NOMO-1 (cell line): ENCODE measurements around the gene GPC6.

Experiments used
- DNase-seq, 2 experiments: peaks; one replicate each; lab custom pipeline; 2025; ENCODE audit not compliant: unreplicated experiment in 2 of 2; lab: John Stamatoyannopoulos, UW

The GPC6 gene

GRCh38 chr13:93987458-93987857, 760.9 kb downstream of the GPC6 start:
- DNase-seq: no peak

DNA sequence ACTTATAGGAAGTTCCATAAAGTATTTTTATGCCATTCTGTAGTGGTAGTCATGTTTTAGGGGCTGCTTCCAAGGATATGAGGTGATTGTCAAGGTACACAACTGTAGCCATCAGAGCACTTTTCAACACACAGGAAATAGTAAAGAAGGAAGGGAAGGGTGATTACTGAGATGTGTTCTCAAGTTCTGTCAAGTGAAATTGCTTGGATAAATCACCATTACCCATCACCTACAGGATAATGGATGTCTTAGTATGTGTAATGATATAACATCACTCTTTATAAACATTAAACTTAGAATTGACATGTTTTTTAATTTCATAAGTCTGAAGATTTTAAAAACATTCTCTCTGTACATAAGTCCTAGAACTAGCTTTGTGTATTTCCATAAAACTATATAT, 765.0 kb downstream of the GPC6 start:
- no peak for DNase-seq

GRCh38 chr13:93996481-93996880, 769.9 kb downstream of the GPC6 start:
- DNase-seq: no peak

GRCh38 chr13:94006296-94006695, 779.7 kb downstream of the GPC6 start:
- DNase-seq: no peak

DNA sequence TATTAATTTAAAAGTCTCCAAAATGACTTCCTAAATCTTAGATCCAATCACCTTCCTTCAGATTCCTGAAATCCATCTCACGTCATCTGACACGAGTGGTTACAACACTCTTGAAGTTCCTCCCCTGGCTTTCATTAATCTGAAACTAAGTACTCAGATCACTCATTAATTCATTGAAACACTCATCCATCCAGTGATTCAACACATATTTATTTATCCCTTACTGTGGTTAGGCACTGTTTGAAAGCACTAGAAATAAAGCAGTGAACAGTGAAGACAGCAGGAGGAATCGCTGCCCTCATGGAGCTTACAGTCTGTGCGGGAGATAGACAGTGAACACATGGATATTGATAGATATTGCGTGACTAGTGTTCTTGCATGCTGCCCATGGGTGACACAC, 780.5 kb downstream of the GPC6 start:
- DNase-seq: no peak

DNA sequence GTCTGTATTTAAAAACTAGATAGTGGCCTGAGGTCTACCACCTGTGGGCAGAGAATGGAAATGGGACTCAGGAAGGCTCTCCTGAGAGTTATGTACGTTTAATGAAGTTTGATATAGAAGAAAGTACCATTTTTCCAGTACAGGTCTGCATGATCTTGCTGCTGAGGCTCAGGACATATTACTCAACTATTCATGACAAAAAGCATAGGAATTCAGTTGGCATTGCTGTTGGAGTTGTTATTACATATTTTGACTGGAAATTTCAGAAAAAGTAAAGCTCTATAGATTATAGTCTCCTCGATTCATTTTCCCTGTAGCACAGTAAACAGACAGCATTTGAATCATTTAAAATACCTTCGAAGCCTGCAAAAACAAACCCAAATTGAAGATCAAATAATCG, 783.1 kb downstream of the GPC6 start:
- no peak for DNase-seq

GRCh38 chr13:94014461-94014860, 787.9 kb downstream of the GPC6 start:
- DNase-seq: no peak

DNA sequence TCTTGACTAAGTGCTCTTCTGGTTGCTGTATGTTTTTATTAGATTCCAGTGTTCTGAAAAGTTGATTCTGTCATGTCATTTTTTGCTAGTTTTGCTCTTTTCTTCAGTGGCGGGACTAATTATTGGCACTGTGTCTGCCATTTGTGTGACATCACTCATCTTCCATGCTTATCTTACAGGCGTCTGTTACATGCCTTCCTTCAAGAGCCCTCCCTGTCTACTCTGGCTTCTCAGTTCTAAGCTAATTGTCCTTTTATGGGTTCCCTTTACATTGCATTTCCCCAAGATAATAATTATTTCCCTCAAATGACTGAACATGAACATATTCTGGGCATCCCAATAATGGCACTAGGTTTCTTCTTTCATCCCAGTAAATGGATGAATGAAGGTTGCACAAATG, 793.8 kb downstream of the GPC6 start:
- no peak for DNase-seq

GRCh38 chr13:94020833-94021232, 794.2 kb downstream of the GPC6 start:
- no peak for DNase-seq

GRCh38 chr13:94028234-94028633, 801.6 kb downstream of the GPC6 start:
- DNase-seq: no peak

DNA sequence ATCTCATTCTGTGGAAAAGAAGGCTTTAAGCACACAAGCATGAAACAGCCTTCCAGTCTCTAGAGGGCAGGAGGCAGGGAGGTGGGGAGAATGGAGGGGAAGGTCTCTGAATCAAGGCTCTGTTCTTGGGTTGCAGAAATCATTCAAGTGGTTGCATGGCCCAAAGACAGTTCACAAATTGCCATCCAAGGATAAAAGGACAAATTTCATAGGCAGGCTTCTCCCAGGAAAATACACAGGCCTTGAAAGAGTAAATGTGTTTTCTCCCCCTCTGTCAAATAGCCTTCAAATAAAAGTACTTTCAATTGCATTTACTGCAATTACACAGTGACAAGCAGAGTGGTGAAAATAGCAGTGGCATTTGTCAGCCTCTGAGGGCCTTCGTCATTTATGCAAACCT, 802.0 kb downstream of the GPC6 start:
- no peak for DNase-seq

GRCh38 chr13:94030415-94031119, 804.0 kb downstream of the GPC6 start:
- no peak for DNase-seq

- no peak for DNase-seq
Observed at GRCh38 chr13:94031609-94032008, 805.0 kb downstream of the GPC6 start.

GRCh38 chr13:94033098-94033497, 806.5 kb downstream of the GPC6 start:
- no peak for DNase-seq

DNA sequence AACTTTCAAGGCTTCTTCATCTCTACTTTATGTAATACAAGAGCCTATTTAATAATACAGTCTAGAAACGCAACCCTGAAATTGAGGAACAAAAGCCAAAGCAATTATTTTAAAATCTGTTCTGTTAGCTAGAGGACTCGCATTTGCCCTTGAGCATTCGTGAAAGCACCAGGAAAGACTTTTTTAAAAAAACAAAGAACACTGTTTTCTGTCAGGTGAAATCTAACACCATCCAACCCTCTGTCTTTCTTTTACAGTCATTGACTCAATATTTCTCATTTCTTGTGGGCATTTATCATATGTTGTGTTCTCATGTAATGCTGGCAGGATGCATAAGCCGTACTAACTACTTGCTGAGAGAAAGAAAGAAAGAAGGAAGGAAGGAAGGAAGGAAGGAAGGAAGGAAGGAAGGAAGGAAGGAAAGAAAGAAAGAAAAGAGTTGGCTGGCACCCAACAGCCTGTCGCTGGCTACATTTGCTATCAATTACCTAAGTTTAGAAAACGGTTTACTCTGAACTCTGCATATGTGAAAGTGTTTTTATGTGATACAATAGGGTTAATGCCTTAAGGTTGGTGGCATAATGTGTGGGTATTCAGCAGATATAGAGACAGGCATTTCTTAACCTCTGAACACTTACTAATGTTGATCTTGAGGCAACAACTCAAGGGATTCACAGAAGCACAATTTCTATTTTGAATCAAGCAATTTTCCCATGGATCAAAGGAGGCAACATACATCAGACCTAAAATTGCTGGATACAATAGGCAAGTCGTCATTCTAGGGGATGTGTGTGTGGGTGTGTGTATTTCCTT, 807.4 kb downstream of the GPC6 start:
- DNase-seq: no peak

DNA sequence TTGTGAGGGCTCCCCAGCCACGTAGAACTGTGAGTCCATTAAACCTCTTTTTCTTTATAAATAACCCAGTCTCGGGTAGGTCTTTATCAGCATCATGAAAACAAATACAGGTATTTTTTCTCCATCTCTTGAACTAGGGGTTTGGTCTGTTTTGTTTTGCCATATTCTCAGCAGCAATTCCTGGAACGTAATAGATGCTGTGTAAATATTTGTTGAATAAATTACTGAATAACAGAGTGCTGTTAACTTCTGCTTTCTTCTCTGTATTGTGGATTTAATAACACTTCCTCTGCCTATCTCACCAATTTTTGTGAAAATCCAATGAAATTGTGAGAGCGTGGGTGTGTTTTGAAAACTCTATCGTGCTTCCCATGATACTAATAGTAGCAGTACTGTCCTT, 823.4 kb downstream of the GPC6 start:
- DNase-seq: no peak

DNA sequence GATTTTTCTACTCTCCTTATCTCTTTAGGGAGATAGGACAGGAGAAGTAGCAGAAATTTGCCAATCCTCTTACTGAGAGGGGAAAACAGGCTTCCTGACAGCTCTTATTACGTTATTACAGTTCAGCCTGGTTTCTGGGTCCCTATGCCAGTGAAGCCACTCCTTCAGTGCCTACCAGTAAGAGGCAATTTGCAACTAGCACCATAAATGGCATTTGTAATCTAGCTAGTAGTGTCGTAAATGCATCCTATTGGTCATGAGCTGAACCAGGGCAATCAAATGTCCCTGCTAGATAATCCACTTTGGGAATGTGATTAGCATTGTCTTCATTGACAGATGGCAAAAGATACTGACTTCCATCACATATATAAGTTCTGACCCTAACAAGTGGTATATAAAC, 824.1 kb downstream of the GPC6 start:
- no peak for DNase-seq

GRCh38 chr13:94053986-94054593, 827.5 kb downstream of the GPC6 start:
- no peak for DNase-seq

- no peak for DNase-seq
Observed at GRCh38 chr13:94056362-94056990, 829.9 kb downstream of the GPC6 start.

DNA sequence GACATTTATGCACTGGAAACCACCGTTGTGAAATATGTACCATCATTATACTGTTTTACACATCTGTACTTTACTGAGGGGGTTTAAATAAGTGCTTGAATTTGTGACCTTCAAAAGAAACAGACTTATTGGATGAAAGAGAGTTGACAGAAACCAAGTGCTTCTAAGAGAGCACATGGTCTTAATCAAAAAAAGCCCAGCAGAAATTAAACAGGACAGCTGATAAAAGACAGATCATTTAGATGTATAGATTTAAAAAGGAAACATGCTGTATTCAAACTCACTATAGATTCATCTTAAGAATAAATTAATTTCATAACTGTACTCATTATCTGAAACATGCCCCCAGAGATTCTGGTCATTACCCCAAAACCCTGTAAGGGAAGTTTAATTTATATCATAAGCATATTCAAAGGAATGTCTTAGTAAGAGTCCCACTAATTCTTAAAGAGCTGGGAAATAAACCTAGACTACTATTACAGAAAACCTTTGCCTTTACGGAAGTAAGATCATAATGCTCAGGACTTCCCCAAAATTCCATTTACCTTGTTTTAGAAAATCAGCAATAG, 831.1 kb downstream of the GPC6 start:
- DNase-seq: no peak

DNA sequence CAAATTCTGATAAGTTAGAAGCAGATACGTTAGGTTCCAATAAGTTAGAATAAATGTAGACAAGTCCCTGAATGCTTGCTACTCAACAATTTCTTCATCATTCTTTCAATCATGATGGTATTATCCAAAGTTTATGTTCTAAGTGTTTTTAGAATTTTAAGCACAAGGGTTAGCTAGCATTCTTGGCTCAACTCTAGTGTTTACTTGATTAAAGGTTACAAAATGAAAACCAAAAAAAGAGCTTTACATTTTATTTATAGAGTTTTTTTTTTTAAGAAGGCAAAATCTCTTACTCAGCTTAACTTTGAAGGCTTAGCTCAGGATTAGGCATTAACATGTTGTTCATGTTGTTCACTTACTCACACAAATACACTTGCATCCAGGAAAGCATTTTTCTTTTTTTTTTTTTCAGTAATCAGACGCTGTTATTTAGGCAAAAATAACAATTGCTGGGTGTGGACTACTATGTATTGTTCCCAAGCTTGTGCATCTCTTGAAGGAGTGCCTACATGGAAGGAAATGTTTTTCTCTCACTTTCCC, 832.3 kb downstream of the GPC6 start:
- DNase-seq: no peak
